ENCODE data around the gene TBL1X.

TBL1X gene

GRCh38 chrX:9785254-9785943 lies 320.5 kb downstream of the TBL1X start:
- DNase-seq: no peak

- no peak for DNase-seq
Observed at GRCh38 chrX:9785944-9786797, 321.3 kb downstream of the TBL1X start, which contains the start of gene SHROOM2. TSS of gene SHROOM2 (plus strand) at chrX:9786429. CDS start at chrX:9786546, 117 bp downstream.

GRCh38 chrX:9786798-9787635 lies 322.2 kb downstream of the TBL1X start:
- DNase-seq: no peak

- DNase-seq: no peak
Observed at GRCh38 chrX:9788911-9789310, 324.1 kb downstream of the TBL1X start.

- DNase-seq: no peak
Observed at GRCh38 chrX:9789555-9789954, 324.7 kb downstream of the TBL1X start.

Measured in NCI-H187 treated with DMSO at 0.1 percent for 48 hours (cell line).